ENCODE results near the gene CAPN13.

DNA sequence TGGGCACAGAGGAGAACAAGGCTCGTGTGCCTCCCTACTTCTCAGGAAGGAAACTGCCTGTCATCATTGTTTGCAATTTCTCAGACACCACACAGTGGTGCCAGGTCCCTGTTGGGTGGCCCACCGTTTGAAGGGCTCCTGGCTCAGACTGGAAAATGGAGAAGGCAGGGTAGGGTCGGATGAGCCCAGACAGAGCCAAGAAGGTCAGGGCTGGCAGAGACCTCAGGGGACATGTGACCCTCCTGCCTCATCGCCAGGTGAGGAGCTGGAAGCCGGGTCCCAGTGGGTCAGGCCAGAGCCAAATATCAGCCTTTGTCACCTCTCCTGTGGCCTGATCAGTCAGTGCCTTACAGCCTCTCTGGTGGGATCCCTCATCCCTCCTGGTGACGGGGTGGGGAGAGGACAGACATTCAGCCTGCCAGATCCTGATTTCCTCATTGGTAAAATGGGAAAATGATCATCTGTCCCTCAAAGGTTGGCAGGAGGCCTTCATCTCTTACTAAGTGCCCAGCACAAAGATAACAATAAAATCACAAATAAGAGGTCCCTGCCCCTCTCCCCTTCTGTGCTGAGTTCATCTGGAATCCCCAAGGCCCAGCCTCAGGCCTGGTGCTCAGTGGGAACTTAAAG is 117.6 kb downstream of the CAPN13 start:
- TF ChIP-seq POLR2AphosphoS5 (IDR thresholded peaks at IDR 0.05; ENCODE audit: low read depth, low read length) (no peak), FOXP2 (optimal IDR thresholded peaks at IDR 0.05; ENCODE audit: borderline replicate concordance, extremely low read depth, extremely low read length, insufficient read depth) (no peak)

All from PFSK-1 (cell line).